DMS79 treated with DMSO at 0.1 percent for 48 hours (cell line): ENCODE data around the gene EDEM1.

ENCODE experiments used
- DNase-seq: peaks from one replicate; lab custom pipeline; 2025; lab: John Stamatoyannopoulos, UW

EDEM1 gene

DNA sequence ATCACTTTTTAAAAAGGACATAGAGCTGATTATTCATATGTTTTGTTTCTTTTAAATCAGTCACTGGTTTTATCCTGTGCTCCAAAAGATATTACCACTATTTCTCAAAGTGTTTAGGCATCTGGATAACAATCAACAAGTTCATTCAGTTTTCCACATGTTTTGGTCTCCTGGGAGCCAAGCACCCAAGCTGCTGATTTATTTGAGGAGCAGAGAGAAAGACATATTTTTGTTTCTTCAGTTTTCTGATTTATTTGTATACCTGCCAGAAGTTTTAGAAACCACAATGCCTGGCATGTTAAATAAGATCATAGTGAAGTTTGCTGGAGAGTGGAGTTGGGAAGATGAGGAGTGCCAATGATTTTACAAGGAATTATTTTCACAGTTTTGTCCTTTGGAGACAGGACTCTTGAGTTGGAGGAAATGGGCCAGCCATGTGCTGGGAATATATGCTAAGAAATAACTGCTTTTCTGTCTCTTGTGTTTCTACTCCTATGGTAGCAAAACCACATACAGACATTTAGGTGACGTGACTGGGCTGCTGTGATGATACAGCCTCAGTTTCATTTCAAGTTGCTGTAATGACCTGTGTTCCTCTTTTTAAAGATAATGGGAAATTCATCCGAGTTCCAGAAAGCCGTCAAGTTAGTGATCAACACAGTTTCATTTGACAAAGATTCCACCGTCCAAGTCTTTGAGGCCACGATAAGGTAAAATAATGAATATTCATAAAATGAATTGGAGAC lies 11.7 kb downstream of the EDEM1 start:
- DNase-seq: no peak

DNA sequence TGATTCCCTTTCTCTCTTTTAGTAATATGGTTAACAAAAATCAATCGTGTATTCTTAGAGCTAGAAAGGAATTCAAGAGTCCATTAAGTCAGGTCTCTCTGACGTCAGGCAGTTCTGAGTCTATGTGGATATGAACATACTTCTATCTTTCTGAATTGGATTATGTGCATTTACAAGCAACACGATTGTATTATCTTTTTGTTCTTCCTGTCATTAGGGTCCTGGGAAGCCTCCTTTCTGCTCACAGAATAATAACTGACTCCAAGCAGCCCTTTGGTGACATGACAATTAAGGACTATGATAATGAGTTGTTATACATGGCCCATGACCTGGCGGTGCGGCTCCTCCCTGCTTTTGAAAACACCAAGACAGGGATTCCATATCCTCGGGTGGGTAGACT lies 14.0 kb downstream of the EDEM1 start:
- no peak for DNase-seq

DNA sequence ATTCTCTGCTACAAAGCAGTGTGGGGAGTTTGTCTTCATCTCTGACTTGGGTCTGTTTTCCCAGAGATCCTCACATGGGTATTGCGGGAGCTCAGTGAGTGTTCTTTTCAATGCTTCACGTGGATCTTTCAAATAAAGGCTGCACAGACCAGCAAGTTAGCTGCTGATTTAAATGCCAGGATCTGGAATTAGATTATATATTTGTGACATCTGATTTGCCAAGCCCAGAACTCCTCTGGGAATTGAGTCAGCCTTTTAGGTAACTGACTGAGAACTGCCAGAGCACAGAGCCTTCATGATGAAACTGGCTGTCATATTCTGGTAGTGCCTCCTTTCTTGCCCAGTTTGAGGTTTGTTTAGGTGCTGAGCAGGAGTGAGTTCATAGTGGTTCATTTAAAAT lies 14.7 kb downstream of the EDEM1 start:
- DNase-seq: no peak

DNA sequence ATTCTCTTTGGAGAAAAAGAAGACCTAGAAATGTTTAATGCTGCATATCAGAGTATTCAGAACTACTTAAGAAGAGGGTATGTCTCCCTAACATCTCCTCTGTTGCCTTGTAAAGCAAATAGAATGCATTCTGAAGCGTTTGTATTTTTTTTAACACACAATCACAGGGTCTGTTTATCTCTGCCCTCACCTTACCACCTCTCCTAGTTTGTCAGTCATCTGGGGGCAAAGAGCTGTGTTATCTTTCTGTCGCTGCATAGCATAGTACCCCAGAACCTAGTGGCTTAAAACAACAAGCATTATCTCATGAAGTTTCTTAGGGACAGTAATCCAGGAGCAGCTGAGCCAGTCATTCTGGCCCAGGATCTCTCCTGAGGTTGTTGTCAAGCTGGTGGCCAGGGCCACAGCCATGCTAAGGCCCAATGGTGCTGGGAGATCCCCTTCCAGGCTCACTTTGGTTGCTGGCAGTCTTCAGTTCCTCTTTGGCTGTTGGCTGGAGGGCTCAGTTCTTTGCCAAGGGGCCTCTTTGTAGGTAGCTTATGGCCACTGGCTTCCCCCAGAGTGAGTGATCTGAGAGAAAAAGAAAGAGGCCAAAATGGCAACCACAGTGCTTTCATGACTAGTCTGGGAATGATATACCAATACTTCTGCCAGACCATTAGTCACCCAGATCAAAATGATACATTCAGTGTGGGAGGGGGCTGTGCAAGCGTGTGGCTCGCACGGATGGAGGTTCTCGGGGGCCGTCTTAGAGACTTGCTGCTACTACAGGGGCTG lies 17.8 kb downstream of the EDEM1 start:
- no peak for DNase-seq

DNA sequence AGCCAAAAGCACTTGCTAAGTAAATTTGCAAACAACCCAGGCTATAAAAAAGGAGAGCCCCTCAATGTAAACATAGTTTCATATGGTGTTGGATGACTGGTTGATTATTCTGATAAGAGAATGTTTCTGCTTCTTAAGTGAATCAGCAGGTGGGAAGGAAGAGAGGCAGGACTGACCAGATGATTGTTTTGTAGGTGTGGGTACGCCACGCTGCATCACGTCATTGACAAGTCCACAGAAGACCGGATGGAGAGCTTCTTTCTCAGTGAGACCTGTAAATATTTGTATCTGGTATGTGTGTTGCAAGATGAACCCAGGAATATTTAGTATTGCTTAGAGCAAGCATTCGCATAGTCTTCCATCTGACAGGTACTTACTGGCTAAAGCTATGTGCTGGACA lies 23.4 kb downstream of the EDEM1 start:
- no peak for DNase-seq

DNA sequence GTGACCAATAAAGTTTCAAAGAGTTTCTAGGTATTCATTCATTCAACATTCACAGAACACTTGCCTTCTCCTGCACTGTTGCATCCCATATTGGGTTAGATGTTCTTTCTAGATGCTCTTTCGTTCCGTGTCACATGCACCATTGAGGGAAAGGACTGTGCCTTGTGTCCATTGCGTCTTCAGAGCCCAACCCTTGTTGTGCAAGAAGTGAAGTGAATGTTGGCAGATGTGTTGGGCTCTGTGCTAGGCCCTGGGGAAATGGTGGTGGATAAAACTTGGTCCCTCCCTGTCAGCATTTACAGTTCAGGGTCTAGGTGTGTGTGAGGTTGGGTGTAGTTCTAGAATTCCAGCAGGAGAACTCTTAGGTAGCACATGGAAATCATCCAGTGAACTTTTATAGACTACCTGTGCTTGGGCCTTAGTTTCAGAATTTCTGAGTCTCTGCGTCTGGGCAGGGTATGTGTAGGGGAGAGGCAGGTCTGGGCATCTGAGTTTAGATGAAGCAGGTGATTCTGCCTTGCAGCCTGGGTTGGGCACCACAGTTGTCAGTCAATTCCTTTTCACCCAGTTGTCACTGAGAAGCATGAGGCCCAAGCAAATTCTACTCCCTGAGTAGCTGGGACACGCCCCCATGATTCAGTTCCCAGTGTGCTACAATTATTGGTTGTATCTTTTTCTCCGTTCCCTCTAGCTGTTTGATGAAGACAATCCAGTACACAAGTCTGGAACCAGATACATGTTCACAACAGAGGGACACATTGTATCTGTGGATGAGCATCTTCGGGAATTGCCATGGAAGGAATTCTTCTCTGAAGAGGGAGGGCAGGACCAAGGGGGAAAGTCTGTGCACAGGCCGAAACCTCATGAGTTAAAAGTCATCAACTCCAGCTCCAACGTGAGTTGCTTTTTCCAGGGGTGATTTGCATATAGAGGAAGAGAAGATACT lies 25.4 kb downstream of the EDEM1 start:
- DNase-seq: no peak

DNA sequence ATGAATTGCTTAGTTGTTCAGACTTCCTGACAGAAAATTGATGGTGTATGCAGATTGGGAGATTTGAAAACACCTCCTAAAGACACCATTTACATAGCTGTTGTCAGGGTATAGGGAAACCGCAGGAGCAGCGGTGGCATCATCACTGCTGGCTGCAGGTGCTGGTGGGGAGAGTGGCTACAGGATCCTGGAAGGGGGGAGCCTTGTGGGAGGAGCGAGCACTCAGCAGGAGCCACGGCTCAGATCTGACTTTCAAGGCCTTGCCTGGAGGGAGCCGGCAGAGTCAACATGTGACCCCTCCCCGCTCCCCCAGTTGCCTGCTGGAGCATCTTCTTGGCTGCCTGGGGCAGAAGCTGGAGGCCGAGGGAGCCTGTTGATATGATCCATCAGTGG lies 26.1 kb downstream of the EDEM1 start:
- no peak for DNase-seq

DNA sequence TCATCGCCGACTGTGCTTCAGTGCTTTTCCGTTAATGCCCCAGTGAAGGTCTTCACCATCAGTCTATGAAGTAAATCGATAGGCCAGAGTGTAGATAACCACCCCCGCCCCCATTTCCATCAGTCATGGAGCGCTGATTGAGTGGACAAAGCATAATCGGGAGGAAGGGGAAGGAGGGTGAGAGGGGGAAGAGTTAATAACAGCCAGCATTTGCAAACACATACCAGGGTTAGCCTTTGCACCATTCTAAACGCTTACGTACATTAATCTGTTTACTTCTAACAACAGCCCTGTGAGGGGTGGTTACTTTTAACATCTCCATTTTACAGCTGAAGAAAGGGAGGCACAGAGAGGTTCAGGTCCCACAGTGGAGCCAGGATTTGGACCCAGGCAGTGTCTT lies 26.8 kb downstream of the EDEM1 start:
- DNase-seq: no peak

DNA sequence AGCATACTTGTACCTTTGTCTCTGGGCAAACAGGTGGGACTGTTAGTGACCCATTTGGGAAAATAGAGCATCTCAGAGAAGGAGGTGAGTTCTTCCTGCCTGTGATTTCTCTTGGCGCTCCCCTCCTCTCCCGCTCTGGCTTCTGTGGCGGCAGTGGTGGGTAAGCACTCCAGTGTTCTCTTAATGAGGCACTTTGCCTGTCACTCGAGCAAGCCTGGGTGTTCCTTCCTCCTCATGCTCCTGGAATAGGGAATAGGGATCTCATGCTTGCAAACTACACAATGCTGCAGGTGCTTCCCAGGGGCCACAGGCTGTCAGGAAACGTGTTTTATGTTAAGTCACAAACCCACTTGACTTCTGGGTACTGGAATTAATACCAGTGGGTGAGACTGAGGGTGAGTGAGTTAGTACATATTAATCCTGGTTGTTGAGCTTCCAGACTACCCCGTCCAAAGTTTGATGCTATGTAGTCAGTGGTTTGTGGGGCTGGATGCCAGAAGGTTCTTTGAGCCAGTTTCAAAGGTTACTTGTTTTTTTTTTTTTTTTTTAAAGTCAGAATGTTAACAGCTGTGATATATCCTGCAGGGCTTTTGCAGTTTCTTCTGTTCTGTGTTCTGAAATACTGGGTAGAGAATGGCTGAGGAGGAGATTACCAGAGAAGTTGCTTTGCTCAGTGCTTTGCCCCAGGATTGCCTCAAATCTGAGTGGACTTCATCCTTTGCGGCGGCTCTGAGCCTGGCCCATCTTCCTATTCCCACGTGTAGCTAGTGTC lies 30.5 kb downstream of the EDEM1 start:
- peak; percentile 6 for DNase-seq

DNA sequence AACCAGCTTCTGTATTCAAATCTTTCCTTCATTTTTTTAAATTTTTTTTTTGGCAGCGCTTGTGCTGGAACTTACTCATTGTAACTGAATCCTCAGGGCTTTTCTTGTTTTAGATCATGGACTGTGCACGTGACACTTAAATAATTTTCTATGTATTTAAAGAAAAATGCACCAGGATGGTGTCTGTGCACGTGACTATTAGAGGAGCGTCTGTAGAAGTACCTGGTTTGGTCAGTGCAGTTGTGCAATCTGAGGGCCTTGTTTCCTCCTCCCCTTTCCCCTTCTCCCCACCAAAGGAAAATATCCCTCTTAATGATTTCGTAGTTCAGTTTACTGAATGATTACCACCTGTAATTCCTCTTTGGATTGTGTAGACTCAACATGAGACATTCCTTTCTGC lies 31.3 kb downstream of the EDEM1 start:
- DNase-seq: no peak

DNA sequence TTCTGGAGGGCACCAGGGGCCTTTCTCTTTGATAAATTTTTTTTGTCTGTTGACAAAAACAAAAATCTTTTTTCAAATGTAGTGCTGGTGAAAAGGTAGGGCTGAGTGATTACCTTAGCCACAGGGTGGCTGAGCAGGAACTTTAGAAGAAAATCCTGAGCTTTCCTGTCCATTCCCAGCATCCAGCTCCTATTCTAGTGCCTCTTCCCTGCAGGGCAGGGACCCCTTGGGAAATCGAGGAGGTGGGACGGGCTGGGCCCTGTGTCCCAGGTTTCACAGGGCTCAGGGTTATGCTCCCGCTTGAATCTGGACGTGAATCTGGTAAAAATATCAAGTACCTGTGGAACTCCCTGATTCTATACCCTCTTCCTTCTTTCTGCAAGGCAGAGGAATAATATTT lies 31.7 kb downstream of the EDEM1 start:
- DNase-seq: no peak

DNA sequence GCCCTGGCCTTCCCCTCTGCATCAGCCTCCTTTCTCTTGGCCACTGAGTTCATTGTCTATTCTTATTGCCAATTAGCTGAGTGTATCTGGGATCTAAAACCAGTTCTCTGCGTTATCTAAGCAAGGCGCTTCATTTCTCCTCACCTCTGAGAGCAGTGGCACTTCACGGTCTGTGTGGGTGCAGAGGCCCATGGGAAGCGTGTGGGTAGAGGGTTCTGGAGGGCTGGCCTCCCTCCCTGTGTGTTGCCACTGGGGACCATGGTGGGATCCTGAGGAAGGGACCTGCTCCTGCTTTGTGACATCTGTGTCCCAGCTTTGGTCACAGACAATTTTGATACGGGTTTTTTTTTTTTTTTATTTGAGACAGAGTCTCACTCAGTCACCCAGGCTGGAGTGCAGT lies 32.7 kb downstream of the EDEM1 start:
- no peak for DNase-seq

DNA sequence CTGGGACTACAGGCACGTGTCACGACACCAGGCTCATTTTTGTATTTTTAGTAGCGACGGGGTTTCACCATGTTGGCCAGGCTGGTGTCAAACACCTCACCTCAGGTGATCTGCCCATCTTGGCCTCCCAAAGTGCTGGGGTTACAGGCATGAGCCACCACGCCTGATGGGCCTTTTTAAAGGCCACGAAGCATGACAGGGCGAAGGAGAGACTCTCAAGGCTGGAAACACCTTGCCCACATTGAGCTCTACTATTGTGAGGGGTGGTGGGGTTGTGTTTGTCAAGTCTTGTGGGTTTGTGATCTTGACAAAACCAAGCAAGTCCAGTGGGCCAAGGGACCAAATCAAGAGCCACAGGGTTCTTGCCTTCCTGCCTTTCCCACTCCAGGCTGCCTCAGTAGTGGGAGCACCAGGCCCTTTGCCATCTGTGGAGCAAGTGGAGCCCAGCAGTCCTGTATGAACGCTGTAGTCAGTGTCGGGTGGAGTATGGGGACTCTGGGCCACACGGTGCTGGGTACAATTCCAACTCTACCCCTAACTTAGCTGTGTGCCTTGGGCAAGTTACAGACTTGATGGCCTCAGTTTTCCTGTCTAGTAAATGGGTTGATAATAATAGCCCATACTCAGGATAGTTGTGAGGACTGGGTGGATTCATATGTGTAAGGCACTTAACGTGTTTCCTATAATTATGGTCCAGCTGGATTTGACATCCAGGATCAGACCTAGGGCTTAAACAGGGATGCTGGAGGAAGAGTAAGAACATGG lies 33.3 kb downstream of the EDEM1 start:
- no peak for DNase-seq

DNA sequence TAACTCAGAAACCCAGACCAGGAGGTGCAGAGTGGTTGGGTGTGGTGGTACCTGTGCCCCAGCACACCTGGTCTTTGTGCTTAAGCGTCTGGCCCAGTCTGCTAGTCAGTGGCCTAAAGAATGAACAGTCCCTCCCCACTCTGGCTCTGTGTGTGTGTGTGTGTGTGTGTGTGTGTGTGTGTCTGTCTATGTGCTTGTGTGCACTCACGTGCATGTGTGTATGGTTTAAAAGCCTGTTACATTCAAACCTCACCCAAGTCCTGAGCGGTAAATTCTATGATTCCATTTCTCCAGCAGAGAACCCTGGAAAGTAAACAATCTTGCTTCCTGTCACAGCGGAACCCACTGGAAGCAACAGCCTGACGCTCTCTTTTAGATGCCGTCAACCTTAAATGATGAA lies 34.2 kb downstream of the EDEM1 start:
- no peak for DNase-seq

DNA sequence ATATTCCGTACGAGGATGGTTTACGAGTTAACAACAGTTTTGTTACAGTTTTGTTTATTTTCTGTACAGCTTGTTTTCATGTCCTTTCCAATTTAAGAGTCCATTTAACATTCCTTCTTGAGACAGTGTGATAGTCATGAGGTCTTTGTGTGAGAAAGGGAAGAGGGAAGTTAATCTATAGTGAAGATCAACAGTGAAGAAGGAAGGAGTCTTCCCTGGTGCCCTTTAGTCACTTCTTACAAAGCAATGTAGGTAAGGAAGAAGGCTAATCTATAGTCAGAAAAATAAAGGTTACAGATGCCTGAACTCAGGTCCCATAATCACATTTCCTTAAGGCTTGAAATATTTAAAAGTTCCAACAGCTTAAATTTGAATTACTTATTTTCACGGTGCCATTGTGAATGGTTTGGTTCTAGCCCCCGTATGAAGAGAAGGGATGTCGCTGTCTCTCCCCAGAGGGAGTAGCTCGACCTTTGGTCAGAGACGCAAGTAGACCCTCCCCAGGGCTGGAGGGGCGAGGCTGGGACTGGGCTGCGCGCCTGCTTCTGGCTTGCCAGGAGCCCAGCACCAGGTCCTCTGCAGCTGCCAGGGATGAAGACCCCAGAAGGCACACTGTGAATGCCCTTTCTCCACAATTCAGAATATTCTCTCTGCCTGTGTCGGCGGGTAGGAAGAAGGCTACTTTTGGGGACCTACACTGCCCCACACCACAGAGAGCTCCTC lies 34.9 kb downstream of the EDEM1 start:
- DNase-seq: no peak

DNA sequence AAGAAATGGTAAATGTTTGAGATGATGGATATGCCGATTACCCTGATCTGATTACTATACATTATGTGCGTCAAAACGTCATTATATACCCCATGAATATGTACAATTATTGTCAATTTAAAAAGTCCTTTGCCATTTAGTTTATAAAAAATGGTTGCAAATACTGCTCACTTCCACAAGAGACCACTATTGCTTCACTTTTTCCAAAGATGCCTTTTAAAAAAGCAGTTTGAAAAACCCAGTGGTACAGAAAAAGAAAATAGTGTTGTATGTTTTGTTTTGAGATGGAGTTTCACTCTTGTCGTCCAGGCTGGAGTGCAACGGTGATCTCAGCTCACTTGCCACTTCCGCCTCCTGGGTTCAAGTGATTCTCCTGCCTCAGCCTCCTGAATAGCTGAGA lies 39.3 kb downstream of the EDEM1 start:
- DNase-seq: peak; percentile 2

DNA sequence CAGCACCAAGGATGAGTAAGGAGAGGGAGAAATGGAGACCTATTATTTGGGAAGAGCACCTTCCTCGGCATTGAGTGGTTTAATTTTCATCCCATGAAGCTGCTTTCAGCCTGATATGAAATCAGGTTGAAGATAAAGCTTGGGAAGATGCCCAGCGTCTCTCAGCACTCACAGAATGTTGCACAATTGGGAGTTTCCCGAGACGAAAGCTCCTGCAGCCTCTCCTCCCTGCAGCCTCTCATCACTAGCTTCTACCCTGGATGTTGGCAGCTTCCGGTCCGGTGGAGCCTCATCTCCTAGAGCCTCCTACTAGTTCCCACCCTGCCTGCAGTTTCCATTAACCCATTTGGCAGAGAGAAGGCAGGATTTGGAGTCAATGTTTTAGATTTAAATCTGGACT lies 40.3 kb downstream of the EDEM1 start:
- DNase-seq: no peak

DNA sequence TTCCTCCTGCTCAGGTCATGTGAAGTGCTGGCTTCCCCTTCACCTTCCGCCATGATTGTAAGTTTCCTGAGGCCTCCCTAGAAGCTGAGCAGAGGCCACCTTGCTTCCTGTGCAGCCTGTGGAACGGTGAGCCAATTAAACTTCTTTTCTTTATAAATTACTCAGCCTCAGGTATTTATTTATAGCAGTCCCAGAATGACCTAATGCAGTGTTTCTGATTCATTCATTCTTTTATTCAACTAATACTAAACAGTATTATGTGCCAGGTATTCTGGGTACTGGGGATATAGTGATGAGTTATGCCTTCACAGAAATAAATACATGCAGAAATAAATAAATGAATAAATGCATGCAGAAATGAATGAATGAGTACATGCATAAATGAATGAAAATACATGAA lies 41.9 kb downstream of the EDEM1 start:
- no peak for DNase-seq

DNA sequence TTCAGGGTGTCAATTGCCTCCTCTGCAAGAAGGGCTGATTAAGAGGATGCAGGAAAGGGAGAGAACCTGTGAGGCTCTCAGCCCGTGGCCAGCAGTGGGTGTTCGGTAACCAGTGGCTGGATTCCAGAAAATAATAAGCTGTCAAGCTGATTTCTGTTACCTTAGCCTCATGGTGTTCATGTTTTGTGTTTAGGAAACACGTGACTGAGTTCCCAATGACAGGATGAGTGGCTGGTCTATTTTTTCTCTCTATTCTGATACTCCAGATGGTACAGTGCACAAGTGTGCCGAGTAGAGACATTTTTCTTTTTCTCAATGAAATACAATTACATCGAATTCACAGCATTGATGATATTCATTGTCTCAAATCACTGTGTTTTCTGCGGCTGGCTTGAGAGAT lies 43.6 kb downstream of the EDEM1 start:
- peak; percentile 2 for DNase-seq

DNA sequence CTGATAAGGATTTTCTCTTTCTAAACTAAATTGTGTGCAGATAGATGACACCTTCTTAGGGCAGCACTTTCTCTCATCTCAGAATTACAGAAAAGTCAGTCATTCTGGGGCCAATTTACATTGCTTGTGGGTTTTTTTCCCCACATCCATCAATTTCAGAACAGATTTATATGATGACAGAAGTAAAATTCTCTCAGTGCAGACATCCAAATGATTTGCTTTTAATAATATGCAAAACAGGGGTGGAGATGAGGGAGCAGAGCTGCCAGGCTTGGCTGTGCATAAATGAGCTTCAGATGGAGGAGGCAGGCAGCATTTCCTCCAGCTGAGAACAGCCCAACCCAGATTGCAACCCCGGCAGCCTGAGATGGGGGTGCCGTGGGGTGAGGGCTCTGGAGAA lies 44.0 kb downstream of the EDEM1 start:
- no peak for DNase-seq
